ENCODE measurements around the gene SRP14.

Gene SRP14

DNA sequence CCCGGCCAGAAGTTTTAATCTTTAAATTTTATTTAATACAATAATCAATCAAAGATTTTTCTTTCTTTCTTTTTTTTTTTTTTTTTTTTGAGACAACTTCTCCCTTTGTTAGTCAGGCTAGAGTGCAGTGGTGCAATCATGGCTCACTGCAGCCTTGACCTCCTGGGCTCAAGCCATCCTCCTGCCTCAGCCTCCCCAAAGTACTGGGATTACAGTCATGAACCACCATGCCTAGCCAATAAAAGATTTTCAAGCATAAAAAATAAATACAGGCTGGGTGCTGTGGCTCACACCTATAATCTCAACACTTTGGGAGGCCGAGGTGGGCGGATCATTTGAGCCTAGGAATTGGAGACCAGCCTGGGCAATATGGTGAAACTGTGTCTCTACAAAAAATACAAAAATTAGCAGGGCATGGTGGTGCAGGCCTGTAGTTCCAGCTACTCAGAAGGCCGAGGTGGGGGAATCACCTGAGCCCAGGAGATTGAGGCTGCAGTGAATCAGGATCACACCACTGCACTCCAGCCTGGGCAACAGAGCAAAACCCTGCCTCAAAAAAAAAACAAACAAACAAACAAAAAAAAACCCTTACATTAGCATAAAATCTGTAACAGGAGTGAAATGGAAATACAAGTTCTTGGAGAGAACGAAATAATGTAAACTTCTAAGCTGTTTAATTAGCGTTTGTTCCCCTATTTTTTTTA lies 29.1 kb upstream of the SRP14 start:
- no peak for DNase-seq

DNA sequence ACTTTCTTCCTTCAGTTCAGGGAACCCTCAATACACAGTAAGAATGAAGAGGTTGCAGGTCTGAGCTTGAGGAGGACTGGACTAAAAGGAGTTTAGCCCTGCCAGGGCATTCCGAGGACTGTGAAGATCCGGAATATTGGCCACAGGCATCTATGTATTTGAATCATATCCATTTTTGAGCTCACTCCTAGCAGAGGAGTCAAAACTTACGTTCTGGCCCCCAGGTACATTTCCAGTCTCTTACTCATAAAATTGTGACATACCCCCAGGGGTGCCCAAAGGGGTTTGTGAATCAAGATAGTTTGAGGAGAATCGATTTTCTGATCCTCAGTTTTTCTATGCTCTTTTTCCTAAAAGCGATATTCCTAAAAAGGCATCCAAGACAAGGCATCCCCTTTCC lies 27.6 kb upstream of the SRP14 start:
- no peak for DNase-seq

DNA sequence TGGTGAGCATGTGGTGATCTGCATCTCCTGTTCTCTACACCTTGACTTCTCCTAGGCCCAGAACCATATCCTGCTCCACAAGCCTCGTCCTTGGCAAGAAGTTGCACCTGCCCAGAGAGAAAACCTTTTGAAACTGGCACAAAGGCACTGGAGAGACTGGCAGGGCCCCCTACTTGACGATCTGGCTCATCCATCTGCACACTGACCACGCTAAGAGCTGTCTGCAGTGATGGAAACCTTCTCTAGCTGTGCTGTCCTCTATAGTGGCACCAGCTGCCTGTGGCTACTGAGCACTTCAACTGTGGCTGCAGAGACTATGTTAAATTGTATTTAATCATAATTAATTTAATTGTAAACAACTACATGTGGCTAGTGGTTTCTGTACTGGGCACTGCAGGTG lies 26.2 kb upstream of the SRP14 start:
- no peak for DNase-seq

DNA sequence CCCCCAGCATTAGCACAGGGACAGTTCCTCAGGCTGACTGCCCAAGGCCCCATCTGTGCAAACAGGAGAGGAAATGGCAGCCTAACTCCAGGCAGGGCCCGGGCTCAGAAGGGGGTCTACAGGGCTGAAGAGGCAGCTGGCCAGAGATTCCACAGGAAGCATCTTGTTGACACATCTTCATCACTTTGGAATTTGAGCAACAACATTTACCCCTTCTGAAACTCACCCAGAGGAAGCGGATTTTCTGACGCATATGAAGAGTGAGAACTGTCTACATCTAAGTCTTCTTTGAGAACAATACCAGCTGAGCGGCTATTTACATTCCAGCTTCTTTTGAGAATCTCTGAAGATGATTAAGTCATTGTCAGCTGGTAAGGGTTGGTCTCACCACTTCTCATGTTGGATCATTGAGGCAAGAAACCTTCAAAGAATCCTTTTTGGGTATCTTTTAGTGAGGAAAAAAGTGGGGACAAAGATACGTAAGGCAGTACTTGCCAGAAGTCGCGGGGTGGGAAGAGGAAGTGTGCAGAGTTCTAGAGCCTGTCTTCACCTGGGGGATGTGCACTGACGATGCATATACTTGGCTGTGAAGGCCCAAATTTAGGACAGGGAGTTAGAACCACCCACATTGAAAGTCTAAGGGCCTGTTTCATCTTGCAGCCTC lies 25.4 kb upstream of the SRP14 start:
- DNase-seq: no peak

DNA sequence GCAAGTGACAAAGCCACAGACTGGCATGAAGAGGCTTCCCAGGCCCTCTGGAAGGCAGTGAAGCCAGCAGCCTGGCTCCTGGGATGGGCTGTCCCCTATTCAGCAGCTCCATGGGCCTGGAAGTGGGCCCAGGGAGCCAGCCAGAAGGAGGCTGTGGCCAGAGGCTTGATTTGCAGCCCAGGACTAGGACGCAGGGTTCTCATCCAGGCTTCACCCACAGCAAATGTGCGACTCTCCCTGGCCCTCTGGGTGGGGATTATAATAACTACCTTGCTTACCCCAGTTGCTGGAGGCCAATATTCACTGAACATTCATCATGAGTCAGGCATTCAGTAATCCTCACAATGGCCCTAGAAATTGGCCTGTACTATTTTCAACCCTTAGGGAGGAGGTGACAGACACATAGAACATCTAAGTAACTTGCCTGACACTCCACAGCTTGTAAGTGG lies 24.6 kb upstream of the SRP14 start:
- DNase-seq: no peak

DNA sequence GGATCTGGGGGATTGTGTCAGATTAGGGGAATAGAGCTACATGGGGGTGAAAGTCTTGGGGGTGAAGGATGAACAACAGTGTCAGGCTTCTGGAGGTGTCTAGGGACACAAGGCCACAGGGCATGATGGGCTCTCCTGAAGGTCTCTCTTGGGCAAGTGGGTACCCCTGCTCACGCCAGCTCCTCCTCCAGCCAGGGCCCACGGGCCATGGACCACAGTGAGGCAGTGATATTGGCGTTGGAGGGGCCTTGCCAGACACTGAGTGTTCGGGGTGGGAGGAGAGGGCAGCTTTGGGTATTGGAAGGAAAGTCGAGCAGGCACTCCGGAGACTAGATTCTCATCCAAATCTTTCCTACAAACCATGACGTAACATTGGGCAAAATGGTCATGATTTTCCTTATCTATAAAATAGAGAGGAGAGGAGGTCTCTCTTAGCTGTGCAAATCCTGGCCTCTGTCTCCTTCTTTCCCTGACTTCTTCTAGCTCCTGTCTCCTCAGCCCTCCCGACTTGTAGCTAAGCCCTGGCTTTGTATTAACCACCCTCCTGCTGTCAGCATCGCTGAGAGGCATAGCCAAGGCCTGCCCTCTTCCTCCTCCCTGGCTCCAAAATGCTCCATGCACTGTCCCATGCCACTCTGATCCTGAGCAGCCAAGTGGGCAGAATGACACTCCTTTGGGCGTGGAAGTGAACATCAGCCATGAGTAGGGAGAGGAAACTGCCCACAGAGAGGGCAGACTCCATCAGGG lies 24.0 kb upstream of the SRP14 start:
- DNase-seq: no peak

DNA sequence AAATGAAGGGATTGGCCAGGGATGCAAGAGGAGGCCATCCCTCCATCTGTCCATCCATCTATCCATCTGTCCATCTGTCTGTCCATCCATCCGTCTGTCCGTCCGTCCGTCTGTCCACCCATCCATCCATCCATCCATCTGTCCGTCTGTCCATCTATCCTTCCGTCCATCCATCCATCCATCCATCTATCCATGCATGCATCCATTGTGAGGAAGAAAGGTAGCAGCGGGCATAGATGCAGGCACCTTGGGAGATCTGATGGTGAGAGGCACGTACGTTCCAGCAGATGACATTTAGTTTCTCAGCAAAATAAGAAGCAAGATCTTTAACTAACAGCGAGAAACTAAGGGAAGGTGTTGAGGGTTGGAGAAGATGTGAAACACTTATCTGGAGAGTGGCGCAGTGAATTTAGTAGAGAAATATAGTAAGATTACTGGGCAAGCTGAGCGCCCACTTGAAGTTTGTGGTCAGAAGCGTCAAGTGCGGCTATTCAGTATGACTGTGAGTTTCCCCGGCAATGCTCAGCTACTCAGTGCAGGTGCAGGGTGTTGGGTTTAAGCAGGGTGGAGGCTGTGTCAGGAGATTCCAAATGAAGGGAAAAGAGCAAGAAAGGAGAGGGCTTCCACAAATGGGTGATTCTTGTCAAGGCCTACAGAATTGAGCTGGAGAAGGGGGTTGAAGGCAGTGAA lies 22.4 kb upstream of the SRP14 start:
- DNase-seq: no peak

DNA sequence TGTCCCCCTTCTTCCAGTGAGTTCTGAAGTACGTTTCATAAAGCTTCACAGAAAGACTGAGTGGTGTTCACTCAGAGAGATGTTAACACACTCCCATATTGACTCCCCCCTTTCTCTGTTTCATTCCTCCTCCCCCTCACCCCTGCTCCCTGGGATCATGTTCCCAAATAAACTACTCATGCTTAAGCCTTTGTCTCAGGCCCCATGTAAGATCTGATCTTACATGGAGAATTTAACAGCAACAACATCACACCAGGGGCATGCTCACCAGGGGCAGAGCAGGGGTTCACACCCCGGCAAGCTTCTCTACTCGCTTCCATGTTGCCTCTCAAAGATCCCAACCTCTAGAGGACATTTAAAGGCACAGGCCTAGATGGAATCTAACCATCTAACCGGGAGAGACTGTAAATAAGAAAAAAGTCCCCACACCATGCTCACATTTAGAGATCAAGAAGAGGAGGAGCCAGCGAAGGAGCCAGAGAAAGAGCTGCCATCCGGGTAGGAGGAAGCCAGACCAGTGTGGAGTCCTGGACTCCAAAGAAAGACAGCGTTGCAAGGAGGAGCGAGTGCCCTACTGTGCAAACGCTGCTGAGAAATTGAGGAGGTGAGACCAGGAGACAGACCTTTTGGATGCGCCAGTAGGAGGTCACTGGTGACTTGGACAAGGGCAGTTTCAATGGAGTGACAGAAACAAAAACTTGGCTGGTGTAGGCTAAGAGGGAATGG lies 21.4 kb upstream of the SRP14 start:
- DNase-seq: no peak

DNA sequence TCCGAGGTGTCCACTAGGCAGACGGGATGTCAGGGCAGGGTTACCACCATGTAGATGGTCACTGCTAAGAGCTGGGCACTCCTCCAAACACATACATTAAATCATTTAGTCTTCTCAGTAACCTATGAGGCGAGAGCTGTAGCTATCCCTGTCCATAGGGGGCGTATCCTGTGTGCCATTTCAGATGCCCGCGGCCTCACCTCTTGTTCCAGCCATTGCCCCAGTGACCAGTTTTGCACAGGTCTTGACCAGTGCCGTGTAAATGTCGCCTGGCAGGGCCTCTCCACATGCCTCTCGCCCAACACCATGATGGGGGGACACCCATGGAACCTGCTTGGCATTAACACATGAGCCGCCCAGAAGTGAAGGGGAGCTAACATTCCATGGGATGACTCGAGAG lies 20.8 kb upstream of the SRP14 start:
- DNase-seq: no peak

DNA sequence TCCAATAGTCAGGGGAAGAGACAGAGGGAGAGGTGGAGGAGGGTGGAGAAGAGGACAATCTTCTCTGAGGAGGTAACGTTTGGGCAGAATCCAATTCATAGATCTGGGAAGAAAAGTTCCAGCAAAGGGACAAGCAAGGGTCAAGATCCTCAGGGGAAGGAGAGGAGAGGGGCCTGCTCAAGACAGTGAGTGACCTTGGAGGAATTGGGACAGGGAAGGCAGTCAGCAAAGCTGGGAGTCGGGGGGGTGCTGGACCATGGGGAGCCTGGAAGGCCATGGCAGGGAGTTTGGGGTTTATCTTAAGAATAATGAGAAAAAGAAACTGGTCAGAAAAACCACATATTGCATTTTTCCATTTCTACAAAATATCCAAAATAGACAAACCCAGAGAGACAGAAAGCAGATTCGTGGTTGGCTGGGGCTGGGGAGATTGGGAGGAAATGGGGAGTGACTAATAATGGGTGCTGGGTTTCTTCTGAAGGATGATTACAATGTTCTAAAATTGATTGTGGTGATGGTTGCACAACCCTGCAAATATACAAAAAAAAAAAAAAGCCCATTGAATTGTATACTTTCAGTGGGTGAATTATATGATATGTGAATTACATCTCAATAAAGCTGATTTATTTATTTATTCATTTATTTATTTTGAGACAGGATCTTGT lies 19.6 kb upstream of the SRP14 start:
- DNase-seq: no peak

DNA sequence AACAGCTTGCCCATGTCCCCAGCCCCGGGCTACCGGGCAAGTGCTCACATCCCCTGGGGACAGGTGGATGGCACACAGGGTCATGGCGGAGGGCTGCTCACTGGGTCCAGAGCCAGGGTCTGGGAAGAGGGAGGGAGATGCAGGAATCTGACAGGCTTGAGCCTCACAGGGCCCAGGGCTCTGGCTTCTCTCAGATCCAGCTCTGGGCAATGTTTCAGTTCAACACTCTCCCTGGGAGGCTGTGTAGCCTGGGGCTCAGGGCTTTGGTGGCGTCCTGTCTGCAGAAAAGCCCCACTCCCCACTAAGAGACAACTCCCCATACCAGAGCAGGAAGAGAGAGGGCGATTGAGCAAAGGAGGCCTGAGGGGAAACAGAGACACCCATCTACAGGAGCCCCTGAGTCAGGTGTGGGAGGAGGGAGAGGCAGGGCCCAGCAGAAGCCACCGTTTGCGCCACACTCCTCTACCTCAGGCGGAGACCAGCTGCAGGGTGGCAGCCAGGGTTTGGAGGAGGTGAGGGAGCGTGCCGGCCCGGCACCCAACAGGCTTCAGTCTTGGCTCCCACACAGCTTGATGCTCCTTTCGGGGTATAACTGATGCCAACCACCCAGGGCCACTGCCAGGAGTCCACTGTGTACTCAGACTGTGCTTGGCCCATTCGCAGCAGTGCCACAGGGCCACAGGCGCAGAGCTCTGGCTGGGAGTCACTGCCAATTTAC lies 16.8 kb upstream of the SRP14 start:
- no peak for DNase-seq

DNA sequence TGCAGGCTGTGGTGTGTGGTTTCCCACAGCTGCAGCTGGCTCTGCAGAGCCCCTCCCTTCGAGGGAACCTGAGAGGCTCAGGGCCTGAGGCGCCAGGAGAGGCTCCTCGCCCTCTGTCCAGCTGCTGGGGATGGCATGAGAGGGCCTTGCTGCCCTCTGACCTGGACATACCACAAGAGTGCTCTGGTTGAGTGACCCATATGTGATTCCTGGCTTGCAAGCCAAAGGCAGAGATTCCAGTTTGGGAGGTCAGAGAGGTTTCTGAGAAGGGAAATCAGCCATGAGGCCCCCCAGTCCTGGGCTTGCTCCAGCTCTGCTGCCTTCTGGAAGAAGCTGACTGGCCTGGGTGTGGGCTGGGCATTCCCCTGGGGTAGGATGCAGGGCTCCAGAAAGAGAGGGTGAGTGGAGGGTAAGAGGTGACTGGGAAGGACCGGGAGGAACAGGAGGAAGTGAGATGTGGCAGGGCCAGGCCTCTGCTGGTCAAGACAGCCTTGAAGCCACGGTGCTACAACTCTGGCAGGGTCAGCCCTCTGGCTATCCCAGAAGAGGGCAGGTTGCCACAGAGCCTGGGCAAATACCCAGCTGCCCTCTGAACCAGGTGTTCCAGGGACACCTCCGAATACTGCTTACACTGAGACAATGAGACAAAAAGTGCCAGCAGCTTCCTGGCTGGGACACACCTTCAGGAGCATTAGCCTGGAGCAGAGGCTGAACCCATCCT lies 16.0 kb upstream of the SRP14 start:
- no peak for DNase-seq

DNA sequence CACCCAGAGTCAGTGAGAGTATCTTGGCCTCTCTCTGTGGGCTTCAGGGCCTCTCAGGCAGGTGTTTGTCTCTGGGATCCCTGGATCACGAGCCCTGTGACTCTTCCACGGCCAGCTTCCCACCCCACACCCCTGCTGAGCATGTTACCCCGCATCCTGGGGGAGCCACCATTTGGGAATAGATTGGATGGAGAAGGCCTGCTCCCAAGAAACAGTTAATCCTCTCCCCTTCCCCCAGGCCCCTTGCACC lies 15.5 kb upstream of the SRP14 start:
- no peak for DNase-seq

DNA sequence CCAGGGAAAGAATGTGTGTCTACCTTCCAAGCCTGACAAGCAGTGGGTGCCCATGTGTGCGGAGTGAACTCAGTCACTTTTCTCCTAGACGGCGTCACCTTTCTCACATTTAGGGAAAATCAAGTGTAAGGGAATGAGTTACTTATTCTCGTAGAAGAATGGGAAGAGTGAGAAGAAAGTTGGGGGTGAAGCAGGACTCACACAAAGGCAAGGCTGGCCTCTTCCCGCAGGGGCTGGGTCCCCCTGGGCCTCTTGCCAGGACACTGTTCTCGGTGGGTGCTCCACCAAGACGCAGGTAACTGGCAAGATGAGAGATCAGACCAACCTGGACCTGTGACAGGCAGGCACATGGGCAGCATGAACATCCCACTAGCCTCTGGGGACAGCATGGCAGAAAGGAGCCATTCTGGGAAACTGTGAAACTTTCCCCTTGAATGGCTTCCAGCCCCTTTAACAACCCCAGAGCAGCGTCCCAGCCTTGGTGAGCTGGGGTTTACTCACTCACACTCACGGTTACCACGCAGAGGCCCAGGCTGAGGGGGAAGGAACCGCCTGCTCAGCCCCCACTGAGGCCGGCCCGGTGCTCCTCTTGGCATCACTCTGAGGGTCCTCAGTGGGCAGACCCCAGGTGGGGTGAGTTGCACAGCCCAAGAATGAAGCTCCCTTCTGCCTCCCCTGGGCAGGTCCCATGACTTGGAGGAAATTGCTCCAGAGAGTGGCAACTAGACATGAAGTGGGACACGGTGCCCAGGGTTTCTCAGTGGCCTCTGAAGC lies 15.0 kb upstream of the SRP14 start:
- DNase-seq: no peak

DNA sequence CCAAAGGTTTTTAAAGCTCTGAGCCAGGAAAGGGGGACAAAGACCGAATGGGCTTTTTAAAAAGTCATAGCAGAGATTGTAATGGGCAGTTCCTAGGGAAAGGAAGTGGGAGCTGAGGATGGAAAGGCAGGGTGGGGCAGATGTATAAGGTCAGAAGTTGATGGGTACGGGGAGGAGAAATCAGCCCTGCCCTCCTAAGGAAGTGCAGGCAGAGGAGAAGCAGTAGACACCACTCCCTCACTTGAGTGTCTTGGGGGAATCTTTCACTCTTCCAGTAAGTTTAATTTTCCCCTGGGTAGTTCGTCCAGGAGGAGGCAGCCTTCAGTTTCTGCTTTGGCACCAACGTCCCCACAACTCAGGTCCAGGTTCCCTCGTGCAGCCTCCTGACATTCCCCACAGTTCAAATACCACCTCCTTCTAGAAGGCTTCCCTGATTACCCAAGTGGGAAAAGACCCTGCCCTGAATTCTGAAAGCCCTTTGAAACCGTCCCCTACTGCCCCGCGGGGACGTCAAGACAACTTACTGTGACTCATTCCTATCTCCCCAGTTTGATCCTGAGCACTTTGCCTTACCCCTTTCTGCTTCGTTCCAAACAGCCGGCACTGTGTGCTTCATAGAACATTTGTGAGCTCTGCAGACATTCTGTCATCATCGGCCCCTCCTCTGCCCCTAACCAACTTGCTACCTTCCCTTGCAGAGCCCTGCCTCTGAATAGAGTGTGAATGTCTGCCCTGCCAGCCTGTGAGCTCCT lies 14.3 kb upstream of the SRP14 start:
- no peak for DNase-seq

DNA sequence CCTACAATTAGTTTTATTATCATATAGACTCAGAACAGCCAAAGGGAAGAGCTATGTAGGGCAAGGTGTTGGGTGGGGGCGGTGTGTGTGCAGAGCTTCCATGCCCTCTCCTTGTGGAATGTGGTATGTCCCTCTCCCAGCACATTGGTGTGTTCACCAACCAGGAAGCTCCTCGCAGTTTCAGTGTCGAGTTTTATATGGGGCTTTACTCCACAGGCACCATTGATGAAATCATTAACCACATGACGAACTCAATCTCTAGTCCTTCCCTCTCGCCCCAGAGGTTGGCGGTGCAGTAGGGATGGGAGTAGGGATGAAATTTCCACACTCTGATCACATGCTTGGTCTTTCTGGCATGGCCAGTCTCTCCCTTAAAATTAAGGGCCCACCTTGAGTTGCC lies 13.6 kb upstream of the SRP14 start:
- no peak for DNase-seq

DNA sequence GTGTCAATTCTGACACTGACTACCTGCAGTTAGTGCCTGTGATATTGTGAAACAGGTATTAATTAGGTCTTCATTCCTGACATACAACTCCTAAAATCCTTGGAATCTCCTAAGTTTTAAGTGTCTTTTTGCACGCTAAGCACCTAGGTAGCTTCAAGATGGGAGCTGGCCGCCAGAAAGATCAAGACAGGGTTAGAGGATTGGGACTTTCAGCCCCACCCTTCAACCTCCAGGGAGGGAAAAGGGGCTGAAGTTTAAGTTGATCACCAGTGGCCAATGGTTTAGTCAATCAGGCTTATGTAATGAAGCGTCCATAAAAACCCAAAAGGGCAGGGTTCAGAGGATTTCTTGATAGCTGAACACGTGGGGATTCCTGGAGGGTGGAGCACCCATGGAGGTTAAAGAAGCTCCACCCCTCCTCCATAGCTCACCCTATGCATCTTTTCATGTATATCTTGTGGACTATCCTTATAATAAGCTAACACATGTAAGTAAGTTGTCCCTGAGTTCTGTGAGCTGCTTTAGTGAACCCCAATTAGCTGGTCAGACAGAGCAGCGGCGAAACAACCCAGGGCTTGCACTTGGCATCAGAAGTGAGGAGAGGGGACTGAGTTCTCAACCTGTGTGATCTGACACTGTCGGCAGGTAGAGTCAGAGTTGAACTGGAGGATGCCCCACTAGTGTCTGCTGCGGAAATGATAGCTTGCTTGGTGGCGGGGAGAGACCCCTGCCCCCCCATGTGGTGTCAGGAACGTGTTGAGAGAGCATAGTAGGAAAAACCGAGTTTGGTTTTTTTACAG lies 12.8 kb upstream of the SRP14 start:
- no peak for DNase-seq

DNA sequence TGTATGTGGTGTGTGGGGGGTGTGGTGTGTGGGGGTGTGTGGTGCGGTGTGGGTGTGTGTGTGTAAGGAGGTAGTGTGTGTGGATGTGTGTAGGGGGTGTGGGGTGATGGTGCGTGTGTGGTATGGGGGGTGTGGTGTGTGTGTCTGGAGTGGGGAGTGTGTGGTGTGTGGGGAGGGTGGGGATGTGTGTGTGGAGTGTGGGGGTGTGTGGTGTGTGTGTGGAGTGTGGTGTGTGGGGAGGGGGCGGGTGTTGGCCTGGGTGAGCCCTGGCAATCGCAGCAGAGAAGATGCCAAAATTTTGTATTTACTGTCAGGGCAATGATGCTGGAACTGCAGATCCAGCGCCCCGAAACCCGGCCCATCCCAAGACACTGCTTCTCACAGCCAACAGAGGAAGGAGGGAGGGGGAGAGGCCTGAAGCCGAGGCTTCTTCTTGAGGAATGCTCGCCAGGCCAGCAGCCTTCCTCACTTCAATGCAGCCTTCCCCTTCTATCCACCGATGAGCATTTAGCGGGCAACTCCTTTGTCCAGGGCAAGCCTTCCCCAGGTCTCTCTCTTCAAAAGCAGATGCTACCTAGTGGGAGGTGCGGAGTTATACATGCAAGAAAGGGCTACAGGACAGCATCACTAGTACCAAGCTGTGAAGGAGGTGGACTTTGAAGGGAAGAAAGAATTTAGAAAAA lies 11.9 kb upstream of the SRP14 start:
- DNase-seq: no peak
